Liver (tissue), 3 donors: ENCODE data around the gene STPG1.

Source experiments
- EGR1 ChIP-seq, 2 donors: IDR thresholded peaks; 2 replicates each; pipeline ENCODE4 v1.6.1; 2016 to 2018; ENCODE audit warnings: antibody characterized with exemption in 2 of 2, low read depth in 2 of 2
- FOXA1 ChIP-seq: IDR thresholded peaks from 2 replicates; pipeline ENCODE4 v1.6.1; 2016; ENCODE audit warnings: antibody characterized with exemption
- JUND ChIP-seq, 2 donors: IDR thresholded peaks; 2 replicates each; pipeline ENCODE4 v1.6.1; 2016; ENCODE audit warnings: antibody characterized with exemption in 2 of 2
- RAD21 ChIP-seq, 2 donors: IDR thresholded peaks; 2 replicates each; pipeline ENCODE4 v1.6.1; 2016; ENCODE audit warnings: antibody characterized with exemption in 2 of 2, mild to moderate bottlenecking in 2 of 2
- SP1 ChIP-seq: IDR thresholded peaks from 2 replicates; pipeline ENCODE4 v1.6.1; 2018; ENCODE audit warnings: antibody characterized with exemption, mild to moderate bottlenecking
- TAF1 ChIP-seq: conservative IDR thresholded peaks from 2 replicates; pipeline ENCODE4 v1.6.1; 2016; ENCODE audit warnings: antibody characterized with exemption, mild to moderate bottlenecking
- YY1 ChIP-seq: IDR thresholded peaks from 2 replicates; pipeline ENCODE4 v1.6.1; 2016; ENCODE audit warnings: antibody characterized with exemption, mild to moderate bottlenecking
- TF ChIP-seq, protein P1 (sequence below): fragments of 150-350 bp; IDR thresholded peaks from 2 replicates; pipeline ENCODE4 v1.5.1; 2017; ENCODE audit warnings: improper control_type of control experiment, low read depth, low read length; ENCODE audit not compliant: missing input control
- TF ChIP-seq, protein P2 (sequence below): IDR thresholded peaks from 2 replicates; pipeline ENCODE4 v1.6.1; 2016; ENCODE audit warnings: antibody characterized with exemption
- TF ChIP-seq, protein P3 (sequence below): IDR thresholded peaks from 2 replicates; pipeline ENCODE4 v1.6.1; 2016; ENCODE audit warnings: antibody characterized with exemption, mild to moderate bottlenecking
- donor health status: healthy.
- donor health status: healthy.

DNA sequence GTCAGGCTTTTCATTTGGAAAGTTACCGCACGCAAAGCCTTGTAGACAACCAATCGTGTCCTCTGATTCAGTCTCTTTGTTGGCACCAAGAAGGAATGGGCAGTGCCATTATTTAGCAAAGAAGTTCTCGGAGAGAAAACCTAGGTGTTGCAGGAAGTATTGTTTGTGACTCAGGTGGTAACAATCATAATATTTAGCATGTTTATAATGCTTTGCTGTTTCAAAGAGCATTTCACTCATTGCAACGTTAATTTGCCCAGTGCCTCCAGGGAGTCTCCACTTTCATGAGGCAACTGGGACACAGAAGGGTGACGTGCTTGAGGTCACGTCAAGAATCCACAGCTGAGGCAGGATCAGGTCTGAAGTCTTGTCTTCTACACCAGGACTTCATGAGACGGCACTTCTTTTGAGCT is 31.4 kb downstream of the STPG1 start:
- TF ChIP-seq, protein P1, sequence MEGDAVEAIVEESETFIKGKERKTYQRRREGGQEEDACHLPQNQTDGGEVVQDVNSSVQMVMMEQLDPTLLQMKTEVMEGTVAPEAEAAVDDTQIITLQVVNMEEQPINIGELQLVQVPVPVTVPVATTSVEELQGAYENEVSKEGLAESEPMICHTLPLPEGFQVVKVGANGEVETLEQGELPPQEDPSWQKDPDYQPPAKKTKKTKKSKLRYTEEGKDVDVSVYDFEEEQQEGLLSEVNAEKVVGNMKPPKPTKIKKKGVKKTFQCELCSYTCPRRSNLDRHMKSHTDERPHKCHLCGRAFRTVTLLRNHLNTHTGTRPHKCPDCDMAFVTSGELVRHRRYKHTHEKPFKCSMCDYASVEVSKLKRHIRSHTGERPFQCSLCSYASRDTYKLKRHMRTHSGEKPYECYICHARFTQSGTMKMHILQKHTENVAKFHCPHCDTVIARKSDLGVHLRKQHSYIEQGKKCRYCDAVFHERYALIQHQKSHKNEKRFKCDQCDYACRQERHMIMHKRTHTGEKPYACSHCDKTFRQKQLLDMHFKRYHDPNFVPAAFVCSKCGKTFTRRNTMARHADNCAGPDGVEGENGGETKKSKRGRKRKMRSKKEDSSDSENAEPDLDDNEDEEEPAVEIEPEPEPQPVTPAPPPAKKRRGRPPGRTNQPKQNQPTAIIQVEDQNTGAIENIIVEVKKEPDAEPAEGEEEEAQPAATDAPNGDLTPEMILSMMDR, result no peak
- no peak for TF ChIP-seq JUND (IDR thresholded peaks at IDR 0.05)
- no peak for TF ChIP-seq RAD21 (IDR thresholded peaks at IDR 0.05)
- TF ChIP-seq, protein P2, sequence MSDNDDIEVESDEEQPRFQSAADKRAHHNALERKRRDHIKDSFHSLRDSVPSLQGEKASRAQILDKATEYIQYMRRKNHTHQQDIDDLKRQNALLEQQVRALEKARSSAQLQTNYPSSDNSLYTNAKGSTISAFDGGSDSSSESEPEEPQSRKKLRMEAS, result no peak
- TF ChIP-seq FOXA1, result no peak
- TF ChIP-seq EGR1 (IDR thresholded peaks at IDR 0.05; ENCODE audit: low read depth in 2 of 2), result no peak
- no peak for TF ChIP-seq TAF1
- TF ChIP-seq, protein P3, sequence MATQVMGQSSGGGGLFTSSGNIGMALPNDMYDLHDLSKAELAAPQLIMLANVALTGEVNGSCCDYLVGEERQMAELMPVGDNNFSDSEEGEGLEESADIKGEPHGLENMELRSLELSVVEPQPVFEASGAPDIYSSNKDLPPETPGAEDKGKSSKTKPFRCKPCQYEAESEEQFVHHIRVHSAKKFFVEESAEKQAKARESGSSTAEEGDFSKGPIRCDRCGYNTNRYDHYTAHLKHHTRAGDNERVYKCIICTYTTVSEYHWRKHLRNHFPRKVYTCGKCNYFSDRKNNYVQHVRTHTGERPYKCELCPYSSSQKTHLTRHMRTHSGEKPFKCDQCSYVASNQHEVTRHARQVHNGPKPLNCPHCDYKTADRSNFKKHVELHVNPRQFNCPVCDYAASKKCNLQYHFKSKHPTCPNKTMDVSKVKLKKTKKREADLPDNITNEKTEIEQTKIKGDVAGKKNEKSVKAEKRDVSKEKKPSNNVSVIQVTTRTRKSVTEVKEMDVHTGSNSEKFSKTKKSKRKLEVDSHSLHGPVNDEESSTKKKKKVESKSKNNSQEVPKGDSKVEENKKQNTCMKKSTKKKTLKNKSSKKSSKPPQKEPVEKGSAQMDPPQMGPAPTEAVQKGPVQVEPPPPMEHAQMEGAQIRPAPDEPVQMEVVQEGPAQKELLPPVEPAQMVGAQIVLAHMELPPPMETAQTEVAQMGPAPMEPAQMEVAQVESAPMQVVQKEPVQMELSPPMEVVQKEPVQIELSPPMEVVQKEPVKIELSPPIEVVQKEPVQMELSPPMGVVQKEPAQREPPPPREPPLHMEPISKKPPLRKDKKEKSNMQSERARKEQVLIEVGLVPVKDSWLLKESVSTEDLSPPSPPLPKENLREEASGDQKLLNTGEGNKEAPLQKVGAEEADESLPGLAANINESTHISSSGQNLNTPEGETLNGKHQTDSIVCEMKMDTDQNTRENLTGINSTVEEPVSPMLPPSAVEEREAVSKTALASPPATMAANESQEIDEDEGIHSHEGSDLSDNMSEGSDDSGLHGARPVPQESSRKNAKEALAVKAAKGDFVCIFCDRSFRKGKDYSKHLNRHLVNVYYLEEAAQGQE, result no peak
- TF ChIP-seq SP1, result no peak
- no peak for TF ChIP-seq YY1
